Globus pallidus (tissue), 1 donor: ENCODE data around the gene USP16.
"Not testable (repeated sequence)": the region's sequence is repeated elsewhere in the genome, so short reads cannot be mapped to it uniquely, and the experiment has no call there.

Experiments
- DNase-seq: peaks from one replicate; pipeline ENCODE4 v3.0.0-alpha.2; 2015; ENCODE audit warnings: low spot score

The USP16 gene

DNA sequence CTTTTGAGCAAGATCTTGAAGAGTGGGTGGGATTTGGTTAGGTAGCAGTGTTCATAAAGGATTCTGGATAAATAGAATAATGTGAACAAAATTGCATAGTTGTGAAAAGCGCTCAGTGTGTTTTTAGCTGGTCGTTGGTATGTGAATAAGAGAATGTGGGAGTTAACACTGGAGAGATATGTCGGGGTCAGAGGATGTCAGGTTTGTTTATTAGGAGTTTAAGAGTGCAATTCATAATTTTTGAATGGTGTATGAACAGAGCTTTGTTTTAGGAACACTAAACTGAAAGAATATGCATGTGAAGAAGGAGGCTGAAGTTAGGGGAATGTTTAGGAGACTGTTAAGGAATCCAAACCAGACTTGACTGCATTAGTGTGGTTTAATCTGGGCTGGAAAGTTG lies 9.4 kb downstream of the USP16 start:
- no peak for DNase-seq

DNA sequence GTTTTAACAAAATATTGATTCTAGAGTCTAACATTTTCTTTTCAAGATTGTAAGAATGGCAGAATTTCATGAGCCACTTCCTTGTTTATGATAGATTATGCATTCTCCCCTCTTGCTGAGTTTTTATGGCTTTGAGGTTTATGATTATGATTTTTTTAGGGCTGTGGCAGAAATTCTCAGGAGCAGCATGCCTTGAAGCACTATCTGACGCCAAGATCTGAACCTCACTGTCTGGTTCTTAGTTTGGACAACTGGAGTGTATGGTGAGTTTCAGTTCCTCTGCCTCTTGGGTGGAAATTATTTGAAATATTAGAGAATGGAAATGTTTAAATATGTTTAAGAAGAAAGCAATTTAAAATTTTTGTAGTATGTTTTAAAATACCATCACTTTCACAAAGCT lies 10.2 kb downstream of the USP16 start:
- no peak for DNase-seq

DNA sequence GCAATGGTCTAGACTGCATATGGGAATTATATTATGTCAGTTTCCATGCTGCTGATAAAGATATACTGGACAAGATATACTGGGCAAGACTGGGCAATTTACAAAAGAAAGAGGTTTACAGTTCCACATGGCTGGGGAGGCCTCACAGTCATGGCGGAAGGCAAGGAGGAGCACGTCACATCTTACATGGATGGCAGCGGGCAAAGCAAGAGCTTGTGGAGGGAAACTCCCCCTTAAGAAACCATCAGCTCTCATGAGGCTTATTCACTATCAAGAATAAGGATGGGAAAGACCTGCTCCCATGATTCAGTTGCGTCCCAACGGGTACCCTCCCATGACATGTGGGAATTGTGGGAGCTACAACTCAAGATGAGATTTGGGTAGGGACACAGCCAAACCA lies 27.8 kb downstream of the USP16 start:
- no peak for DNase-seq

DNA sequence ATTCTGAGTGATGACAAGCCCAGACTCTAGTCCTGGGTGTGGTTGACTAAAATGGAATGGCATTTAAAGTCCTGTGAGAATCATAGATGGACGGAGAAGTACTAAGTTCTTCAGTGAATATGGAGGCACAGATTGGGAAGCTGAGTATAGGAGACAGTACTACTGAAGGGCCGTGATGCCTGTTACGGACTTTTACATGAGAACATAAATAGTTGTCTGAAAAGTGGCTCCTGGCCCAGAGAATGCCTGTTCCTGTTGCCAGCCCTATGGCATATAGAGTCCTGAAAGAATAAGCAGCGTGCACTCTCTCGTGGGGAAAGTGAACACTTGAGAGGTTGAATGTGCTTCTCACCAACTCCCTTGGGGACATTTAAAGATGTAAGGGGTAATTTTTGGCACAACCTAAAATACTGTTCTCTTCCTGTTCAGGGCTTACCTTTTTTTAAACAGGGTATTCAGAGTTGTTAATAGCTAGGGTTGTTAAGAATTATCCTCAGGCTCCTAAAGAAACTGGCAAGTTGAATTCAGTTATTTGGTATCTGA lies 28.6 kb downstream of the USP16 start:
- no peak for DNase-seq

DNA sequence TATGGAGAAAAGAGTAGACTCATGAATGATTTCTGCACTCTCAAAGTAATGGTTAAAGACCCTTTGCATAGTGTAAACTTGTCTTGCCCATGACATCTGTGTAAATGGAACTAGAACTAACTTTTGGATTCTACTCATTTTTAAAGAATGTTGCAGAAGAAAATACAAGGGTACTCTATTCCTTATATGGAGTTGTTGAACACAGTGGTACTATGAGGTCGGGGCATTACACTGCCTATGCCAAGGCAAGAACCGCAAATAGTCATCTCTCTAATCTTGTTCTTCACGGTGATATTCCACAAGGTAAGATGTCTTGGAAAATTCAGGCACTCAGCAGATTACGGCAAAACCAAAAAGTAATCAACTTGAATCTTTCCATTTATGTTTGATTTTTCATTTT lies 29.2 kb downstream of the USP16 start:
- no peak for DNase-seq

DNA sequence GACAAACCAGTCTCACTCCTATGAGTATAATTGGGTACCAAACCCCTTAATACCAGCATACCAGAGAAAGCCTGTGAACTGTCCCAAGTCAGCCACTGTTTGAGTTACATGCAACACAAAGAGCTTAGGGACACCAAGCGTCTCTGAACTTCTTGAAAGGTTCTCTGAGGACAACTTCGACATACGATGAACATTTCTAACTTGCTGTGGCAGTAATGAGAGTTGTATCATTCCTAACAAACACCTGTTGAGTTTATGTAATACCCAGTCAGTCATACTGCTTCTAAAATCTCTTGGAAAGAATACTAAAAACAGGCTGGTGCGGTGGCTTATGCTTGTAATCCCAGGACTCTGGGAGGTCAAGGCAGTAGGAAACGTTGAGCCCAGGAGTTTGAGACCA lies 30.6 kb downstream of the USP16 start:
- no peak for DNase-seq

DNA sequence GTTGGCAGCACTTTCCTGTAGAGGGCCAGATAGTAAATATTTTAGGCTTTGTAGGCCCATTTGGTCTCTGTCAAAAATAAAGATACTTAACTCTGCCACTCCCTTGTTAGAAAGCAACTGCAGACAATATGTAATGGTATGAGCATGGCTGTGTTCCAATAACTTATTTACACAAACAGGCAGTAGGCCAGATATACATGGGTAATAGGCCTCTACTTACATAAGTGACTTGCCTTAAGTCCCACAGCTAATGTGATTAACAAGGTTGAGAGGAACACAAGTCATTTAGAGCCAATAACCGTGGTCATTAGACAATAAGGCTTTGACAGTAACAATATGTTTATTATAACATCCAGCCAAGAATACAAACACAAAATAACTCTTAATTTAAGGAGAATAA lies 31.5 kb downstream of the USP16 start:
- no peak for DNase-seq

DNA sequence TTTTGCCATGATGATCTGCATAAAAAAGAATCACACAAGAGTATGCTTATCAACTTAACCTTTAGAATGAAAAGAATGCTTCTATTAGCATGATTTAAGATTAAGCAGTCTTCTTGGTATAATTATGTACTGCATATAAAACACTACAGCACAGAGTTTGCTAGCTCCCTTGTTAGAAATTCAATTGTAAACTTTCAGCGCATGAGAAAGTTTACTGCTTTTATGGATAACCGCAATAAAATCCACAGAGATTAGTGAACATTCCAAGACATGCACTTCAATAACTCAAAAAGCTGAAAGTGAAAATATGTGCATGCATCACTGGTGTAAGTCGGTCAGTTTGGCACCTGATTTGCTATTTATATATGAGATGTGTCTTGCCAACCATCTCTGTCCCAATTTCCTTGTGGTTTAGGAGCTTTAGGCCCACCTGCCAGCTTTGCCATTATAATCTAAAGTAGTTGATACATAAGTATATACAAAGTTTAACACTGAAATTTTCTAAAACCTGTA lies 32.1 kb downstream of the USP16 start:
- no peak for DNase-seq

DNA sequence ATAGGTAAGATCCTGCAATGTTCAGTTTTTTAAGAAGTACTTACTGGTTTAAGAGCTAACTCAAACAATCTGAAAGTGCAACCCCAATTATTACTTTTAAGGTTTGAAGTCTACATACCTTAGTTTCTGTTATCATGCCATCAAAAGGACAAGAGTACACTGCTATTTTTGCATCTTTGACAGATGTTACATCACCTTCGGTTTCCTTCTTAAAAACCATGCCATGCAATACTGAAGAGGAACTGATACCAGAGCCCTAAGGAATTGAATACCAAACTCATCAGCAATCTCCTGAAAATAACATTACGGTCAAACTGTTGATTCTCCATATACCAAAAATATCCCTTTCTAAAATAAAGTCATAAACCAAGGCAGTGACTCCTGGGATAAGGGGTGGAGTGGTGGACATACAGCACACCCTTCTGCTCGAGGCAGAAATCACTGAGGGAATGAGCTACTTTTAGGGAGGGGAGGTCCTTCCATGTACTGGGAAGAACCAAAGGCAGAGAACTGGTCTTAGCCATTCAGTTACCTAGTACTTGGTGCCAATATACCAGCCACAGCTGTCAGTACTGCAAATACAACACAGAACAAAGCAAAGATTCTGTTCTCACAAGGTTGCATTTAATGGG lies 40.5 kb downstream of the USP16 start:
- no peak for DNase-seq

DNA sequence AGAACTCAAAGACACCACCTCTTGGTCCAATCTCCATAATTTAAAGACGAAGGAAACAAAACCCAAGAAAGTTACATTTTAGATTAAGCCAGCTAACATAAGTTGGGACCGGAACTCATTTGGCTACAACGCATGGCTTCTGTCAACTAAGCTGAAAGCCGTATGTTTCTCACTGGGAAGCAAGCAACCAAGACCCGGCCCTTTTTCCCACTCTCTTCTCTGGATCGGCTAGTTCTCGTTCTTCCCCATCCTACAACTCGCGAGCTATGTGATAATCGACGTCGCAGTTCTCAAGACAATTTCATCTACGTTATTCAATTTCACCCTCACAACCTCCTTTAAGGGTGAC lies 48.4 kb downstream of the USP16 start:
- DNase-seq = no peak

DNA sequence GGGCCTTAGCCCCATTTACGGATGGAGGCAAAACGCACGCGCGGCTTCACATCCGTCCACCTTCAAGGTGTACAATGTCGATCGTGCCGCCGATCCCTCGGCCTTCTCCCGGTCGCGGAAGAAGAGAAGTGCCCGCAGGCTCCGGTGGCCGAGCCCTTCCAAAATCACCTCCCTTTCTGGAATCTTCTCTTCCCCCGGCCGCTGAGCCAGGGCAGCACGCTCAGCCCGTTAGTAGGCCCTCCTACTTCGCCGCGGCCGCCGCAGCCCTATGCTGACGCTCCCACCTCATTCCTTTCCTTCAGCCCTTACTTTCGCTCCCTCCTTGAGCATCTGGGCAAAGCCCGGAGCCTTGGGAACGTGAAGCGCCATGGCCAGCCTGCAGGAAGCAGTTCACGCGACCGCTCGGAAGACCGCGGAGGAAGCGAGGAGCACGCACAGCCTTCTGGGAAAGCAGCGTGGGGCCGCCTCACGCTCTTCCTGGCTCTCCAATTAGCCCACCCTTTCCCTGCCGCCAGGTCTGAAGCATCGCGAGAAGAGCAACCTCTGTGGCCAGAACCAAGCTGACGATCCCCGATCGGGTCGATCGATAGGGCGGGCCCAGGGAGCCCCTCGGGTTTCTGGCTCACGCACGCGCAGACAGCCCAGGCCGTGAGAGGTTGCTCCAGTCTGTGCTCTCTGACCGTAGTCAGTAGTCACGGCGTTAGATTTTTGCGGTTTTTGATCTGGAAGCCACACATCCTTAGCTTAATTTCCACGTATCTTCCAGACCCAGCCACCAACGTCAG lies 48.9 kb downstream of the USP16 start, which contains the start of gene CCT8:
Gene CCT8, minus strand, starts transcription at position 427 of the 785 bp plus-strand sequence. Its CDS starts 58 bp downstream, at position 369.
- DNase-seq = peak; percentile 99

DNA sequence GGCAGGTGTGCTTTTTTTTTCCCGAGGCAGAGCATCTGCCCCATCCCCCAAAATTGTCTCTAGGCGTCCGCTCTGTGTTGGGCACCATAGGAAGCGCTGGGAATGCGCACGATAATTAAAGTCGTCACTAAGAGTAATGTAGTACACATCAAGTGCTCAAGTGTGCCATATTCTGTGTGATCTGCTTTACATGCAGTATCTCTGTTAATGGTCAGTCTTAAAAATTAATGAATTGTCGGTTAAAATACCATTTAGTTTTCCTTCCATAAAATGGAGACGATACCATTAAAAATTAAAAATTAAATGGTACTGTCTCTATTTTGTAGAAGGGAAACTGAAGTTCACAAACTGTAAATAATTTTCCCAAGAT lies 49.5 kb downstream of the USP16 start:
- no peak for DNase-seq

DNA sequence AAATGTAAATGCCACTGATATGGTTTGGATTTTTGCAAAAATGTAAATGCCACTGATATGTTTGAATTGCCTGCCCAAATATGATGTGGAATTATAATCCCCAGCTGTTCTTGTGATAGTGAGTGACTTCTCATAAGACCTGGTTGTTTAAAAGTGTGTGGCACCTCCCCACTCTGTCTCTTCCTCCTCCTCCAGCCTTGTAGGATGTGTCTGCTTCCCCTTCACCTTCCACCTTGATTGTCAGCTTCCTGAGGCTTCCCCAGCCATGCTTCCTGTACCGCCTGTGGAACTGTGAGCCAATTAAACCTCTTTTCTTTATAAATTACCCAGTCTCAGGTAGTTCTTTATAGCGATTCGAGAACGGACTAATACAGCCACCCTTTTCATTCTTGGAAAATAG lies 50.3 kb downstream of the USP16 start:
- DNase-seq = no peak

DNA sequence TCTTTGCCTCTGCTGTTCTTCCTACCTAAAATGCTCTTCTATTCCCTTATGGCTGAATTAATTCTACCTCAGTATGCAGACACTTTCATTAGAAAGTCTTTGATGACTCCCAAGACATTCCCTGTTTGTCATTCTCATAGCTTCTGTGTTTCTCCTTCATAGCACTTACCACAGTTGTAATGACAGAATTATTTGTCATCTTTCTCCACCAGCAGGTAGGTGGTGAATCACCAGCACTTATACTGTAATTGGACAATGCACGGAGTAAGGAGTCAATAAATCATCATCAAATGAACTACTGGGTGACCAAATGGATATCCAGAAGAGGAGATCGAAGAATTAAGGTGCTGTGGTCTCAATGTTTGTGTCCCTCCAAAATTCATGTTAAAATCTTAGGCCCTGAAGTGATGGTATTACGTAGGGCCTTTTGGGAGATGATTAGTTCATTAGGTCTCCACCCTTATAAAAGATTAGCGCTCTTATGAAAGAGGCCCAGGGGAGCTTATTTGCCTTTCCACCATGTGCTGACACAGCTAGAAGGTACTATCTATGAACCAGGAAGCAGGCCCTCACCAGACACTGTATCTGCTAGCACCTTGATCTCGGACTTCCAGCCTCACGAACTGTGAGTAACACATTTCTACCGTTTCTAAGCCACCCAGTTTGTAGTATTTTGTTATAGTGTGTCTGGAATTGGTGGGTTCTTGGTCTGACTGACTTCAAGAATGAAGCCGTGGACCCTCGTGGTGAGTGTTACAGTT lies 51.4 kb downstream of the USP16 start:
- DNase-seq = no peak

DNA sequence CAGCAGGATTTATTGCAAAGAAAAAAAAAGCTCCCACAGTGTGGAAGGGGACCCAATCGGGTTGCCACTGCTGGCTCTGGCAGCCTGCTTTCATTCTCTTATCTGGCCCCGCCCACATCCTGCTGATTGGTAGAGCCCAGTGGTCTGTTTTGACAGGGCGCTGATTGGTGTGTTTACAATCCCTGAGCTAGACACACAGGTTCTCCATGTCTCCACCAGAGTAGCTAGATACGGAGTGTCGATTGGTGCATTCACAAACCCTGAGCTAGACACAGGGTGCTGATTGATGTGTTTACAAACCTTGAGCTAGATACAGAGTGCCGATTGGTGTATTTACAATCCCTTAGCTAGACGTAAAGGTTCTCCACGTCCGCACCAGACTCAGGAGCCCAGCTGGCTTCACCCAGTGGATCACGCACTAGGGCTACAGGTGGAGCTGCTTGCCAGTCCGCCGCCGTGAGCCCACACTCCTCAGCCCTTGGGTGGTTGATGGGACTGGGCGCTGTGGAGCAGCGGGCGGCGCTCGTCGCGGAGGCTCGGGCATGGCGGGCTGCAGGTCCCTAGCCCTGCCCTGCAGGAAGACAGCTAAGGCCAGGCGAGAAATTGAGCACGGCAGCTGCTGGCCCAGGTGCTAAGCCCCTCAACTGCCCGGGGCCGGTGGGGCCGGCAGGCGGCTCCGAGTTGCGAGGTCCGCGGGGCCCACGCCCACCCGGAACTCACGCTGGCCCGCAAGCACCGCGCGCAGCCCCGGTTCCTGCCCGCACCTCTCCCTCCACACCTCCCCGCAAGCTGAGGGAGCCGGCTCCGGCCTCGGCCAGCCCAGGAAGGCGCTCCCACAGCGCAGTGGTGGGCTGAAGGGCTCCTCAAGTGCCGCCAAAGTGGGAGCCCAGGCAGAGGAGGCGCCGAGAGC lies 52.5 kb downstream of the USP16 start:
- not testable (repeated sequence) for DNase-seq

DNA sequence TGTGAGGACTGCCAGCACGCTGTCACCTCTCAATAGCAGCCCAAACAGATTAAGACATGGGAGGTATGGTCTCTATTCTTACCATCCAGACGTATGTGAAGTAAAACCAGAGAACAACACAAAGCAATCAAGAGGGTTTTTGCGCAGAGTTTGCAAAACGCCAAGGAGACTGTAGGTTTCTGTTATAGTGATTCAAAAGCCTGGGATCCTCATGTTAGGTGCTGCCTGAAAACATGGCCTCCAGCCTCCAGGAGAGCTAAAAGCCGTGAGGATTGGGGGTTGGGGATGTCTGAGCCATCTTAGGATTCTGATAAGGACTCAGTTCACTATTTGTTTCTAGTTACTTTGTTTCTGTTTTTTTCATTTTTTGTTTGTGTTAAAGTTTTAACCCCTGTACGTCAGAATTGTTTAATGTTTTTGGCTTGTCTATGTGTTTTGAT lies 53.2 kb downstream of the USP16 start:
- DNase-seq = no peak

DNA sequence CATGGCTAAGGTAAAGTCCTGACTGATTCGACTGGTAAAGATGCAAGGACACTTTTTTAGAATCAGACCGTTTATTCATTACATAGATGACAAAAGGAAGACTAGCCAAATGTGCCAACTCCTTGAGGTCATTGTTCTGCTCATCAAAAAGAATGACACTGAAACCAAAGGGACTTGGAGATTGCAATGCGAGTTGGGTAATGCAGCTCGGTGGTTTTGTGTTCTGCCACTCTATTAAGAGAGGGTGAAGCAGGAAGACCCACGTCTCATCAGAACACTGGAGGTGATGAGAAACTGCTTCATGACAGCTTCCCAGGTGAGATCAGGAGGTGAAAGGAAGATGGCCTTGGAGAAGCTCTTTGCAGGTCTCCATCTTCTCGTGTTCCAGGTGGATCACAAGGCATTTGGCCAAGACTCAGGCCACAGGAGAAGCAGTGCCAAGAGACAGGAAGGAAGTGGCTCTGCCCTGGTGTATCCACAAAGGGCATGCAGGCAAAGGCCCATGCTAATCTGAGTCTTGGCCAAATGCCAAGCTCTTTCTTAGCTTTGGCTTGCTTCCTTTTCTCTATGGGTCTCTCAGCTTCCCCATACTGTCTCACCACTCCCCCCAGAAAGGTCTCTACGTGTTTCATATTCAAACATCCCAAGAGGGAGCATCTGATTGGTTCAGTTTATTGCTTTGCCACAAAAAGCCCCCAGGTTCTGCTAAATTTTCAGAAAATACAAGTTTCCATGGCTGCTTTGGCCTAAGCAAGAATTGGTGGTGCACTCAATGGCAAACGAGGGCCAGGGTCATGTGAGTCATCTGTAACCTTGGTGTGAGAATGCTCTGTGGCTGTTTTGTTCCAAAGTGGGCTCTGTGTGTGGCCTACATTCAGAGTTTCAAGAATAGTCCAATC lies 54.6 kb downstream of the USP16 start:
- peak; percentile 61 for DNase-seq

DNA sequence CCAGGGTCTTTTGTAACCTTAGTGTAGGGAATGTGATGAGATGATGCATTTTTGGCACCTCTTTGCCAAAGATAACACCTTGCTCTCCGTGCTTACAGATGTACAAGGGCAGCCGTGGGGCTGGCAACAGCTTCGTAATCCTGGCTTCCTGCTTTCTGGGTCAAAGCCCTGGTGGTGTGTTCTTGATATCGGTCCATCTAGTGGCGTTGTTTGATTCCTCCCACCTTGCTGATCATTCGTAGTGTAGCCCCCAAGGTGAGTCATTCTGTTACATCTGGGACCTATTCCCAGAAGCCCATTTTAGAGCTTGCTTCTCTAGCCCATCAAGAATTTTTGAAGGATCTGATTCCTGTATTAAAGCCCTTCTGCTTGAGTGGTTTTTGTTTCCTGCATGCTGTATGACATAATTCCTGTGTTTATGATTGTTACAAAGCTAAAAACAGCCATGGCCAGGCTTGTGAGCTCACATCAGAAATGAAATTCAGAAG lies 56.0 kb downstream of the USP16 start:
- no peak for DNase-seq

DNA sequence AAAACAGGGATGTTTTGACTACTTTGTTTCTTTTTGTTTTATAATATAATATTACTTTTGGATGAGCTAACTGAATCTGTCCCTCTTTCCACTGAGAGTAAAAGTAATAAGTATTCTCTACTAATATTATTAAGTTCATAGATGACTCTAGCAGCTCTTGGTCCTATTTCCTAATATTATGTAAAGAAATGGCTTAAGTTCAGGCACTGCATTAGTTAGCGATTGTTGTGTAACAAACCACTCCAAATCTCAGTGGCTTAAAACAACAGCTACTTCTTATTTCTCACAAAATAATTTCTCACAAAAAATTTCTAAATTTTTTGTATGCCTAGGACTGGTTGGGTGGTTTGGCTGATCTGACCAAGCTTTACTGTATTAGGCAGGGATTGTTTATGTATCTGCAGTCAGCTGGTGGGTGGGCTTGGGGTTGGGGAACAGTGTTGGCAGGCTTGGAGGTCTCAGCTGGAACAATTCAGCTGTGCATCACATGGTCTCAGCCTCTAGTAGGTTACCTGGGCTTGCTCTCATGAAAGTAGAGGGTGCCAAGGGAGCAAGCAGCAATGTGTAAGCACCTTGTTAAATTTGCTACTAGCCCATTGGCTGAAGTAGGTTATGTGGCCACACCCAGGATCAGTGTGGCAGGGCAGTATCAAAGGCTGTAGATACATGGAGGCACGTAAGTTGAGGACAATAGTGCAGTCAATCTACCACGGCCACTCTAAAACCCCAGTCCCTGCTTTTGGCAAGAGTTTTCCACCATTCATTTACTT lies 57.8 kb downstream of the USP16 start:
- DNase-seq = no peak

DNA sequence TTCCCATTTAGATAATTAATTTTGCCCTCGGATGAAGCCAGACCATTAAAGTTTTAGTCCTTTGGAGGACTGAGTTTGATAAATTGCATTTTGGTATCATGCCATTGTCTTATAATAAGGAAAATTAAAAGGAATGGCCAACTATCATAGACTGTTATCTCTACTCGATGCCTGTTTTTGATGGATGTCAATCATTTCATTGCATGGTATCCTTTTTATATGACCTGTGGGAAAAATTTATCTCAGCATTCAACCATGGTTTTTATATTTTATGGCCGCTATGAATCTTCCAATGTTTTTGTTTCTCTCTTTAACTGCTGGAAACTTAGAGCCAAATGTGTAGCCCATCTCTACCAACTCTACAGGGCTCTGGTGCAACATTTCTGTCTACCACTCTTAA lies 58.8 kb downstream of the USP16 start:
- no peak for DNase-seq
